Psoas muscle (tissue), 8 donors: ENCODE data around the gene RYR2. TPM values are rescaled to one million over a fixed set of nuclear protein-coding genes. Genes with fewer than 3 reads are reported as not detected.

ENCODE experiments used
- ATAC-seq, 4 donors: fragments of 200-7000 bp; cut with Tn5 transposase; one replicate each; pipeline ENCODE4 v1.9.1; 2020; ENCODE audit warnings: moderate library complexity in 3 of 4, mild to moderate bottlenecking in 2 of 4
- DNase-seq, 2 donors: peaks; one replicate each; pipeline ENCODE4 v3.0.0-alpha.2; 2020
- H3K27ac ChIP-seq: fragments of 200-600 bp; one replicate; pipeline ENCODE4 v1.8.0; 2022
- H3K27me3 ChIP-seq, 3 donors: fragments of 200-600 bp in 1 of 3; one replicate each; pipeline versions ENCODE4 v1.6.1 to v1.8.0; 2013 to 2022; ENCODE audit warnings: low read length in 2 of 3, mild to moderate bottlenecking in 2 of 3, moderate library complexity in 1 of 3; ENCODE audit not compliant: insufficient read depth in 3 of 3
- H3K36me3 ChIP-seq, 2 donors: fragments of 200-600 bp in 1 of 2; one replicate each; pipeline versions ENCODE4 v1.6.1 to v1.8.0; 2013 to 2022; ENCODE audit warnings: low read depth in 1 of 2, mild to moderate bottlenecking in 1 of 2, moderate library complexity in 1 of 2; ENCODE audit not compliant: insufficient read depth in 1 of 2
- H3K4me1 ChIP-seq: fragments of 200-600 bp; one replicate; pipeline ENCODE4 v1.8.0; 2022
- H3K4me3 ChIP-seq: fragments of 200-600 bp; one replicate; pipeline ENCODE4 v1.8.0; 2022; ENCODE audit warnings: mild to moderate bottlenecking
- H3K9me3 ChIP-seq: fragments of 200-600 bp; one replicate; pipeline ENCODE4 v1.8.0; 2022
- WGBS, 3 donors: extraction: QIAGEN DNeasy Blood & Tissue Kit; methylation state at CpG; one replicate each; pipeline versions ENCODE4 v1.1.6 to v1.1.7; 2013; 5-methylcytosine and 5-hydroxymethylcytosine counted together
- intact Hi-C, 2 donors: fragments of 100-400 bp; cut with DNase I; formaldehyde crosslinking; loops; one replicate each; pipeline versions ENCODE4 v1.11.0 to v1.14.2; 2022
- polyA plus RNA-seq, 3 donors: library from polyadenylated mRNA; stranded (reverse); fragments of 200-250 nt; gene quantifications; one replicate each; pipeline ENCODE4 v1.2.3, GENCODE V29; 2013
- total RNA-seq, 4 donors: library from RNA; stranded (reverse); fragmentation: NEBNext Ultra II Directional in 2 of 4; extraction: Animal tissue kit (Norgen Biotek cat#: 25700) in 2 of 4; gene quantifications; one replicate each; pipeline versions ENCODE4 v1.2.1 to v1.2.4, GENCODE V29; 2021 to 2023
- TF ChIP-seq, protein P1 (sequence below): fragments of 200-600 bp; IDR thresholded peaks from one replicate; pipeline ENCODE4 v1.8.0; 2022; ENCODE audit warnings: antibody characterized with exemption
- donor health status: healthy with polysubstance abuse.
- donor health status: DM: no; HTN: no; CAD: no; lungs with moderate emphysema.
- donor health status: Bipolar disorder and iron deficiency.
- donor health status: healthy.
- donor health status: DM: yes; HTN: yes; CAD: no.
- donor health status: DM: no; HTN: no; CAD: no.
- donor health status: DM: no; HTN: no; CAD: no.
- donor health status: DM: yes; HTN: yes; CAD: no.

RYR2 gene
- total and polyA plus RNA-seq, 7 donors = 0.06 to 0.48 (median 0.25) TPM

DNA sequence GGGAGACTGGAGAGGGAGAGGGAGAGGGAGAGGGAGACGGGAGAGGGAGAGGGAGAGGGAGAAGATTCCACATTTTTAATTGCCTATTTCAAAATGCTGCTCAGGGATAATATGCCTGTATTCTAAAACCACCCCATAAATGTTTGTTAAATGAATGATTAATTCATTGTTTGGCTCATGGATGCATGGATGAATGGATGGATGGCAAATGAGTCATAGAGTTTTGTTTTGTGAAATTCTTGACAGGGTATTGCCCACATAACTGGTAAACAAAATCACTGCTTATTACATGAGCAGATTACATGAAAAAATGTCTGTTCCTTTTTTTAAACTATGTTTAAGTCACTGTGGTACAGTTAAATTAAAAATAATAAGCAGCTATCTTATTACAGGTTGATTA is 628.3 kb downstream of the RYR2 start:
- H3K36me3 ChIP-seq = no peaks in the 10 kb centered on the region
- ATAC-seq = no peak
- no peak overlapping the region for H3K27ac ChIP-seq
- no peak for DNase-seq
- intact Hi-C loops = no loop called here
- H3K4me1 ChIP-seq = no peaks in the 10 kb centered on the region
- H3K9me3 ChIP-seq = no peaks in the 10 kb centered on the region
- TF ChIP-seq, protein P1, sequence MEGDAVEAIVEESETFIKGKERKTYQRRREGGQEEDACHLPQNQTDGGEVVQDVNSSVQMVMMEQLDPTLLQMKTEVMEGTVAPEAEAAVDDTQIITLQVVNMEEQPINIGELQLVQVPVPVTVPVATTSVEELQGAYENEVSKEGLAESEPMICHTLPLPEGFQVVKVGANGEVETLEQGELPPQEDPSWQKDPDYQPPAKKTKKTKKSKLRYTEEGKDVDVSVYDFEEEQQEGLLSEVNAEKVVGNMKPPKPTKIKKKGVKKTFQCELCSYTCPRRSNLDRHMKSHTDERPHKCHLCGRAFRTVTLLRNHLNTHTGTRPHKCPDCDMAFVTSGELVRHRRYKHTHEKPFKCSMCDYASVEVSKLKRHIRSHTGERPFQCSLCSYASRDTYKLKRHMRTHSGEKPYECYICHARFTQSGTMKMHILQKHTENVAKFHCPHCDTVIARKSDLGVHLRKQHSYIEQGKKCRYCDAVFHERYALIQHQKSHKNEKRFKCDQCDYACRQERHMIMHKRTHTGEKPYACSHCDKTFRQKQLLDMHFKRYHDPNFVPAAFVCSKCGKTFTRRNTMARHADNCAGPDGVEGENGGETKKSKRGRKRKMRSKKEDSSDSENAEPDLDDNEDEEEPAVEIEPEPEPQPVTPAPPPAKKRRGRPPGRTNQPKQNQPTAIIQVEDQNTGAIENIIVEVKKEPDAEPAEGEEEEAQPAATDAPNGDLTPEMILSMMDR = no peak
- H3K4me3 ChIP-seq = no peak overlapping the region
- 63 to 71% methylated on average over 1 of the region's 1 CpG; no CpG with 5 or more reads in 1 of the 3 donors for WGBS, 3 donors
- no peaks in the 10 kb centered on the region for H3K27me3 ChIP-seq

DNA sequence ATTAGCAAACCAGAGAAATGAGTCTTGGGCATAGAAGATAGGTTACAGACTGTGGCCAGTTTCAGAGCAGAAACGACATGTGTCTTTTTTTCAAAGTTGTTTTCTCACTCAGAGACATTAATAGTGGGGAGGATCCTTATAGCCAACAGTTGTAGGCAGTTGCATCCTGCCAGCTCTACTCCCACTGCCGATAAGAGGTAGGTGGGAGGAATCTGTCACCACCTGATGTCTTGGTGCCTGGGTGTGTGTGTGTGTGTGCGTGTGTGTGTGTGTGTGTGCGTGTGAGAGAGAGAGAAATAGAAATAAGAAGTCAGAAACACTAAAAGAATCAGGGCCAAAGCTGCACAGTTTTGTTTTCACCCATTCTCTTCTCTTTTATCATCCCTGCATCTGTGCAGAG is 629.3 kb downstream of the RYR2 start:
- ATAC-seq = no peak

DNA sequence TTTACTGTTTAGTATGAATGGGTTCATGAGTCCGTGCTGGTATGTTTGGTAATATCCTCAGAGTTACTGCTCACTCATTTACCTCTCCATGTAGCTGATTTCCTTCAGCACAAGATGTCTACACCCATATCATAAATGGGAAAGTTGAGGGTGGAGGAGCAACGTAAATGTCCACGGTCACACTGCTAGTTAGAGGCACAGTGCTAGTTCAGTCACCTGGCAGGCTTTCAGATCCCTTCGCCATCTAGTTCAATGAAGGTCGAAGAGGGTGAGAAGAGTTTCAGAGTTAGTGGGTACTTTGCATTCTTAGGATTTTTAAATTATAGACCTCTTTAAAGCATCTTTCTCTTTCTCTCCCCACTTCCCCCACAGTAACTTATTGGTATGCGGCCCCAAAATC is 630.0 kb downstream of the RYR2 start:
- no peaks in the 10 kb centered on the region for H3K9me3 ChIP-seq
- H3K4me1 ChIP-seq = no peaks in the 10 kb centered on the region
- intact Hi-C loops = no loop called here
- H3K36me3 ChIP-seq = no peaks in the 10 kb centered on the region
- DNase-seq (no peak), ATAC-seq (no peak)
- H3K4me3 ChIP-seq = no peak overlapping the region
- TF ChIP-seq, protein P1 = no peak
- no peak overlapping the region for H3K27ac ChIP-seq
- H3K27me3 ChIP-seq = no peaks in the 10 kb centered on the region
- 83 to 89% (median 83%) methylated on average over 6 of the region's 6 CpGs for WGBS, 3 donors

More for the DNA sequence above, 629.3 kb downstream of the RYR2 start:
- H3K36me3 ChIP-seq = no peaks in the 10 kb centered on the region
- WGBS, 3 donors = 69 to 78% (median 77%) methylated on average over 4 of the region's 4 CpGs
- no peaks in the 10 kb centered on the region for H3K9me3 ChIP-seq
- no peak overlapping the region for H3K4me3 ChIP-seq
- intact Hi-C loops = no loop called here
- no peaks in the 10 kb centered on the region for H3K27me3 ChIP-seq
- no peak for DNase-seq
- H3K4me1 ChIP-seq = no peaks in the 10 kb centered on the region
- H3K27ac ChIP-seq = no peak overlapping the region
- TF ChIP-seq, protein P1 = no peak

DNA sequence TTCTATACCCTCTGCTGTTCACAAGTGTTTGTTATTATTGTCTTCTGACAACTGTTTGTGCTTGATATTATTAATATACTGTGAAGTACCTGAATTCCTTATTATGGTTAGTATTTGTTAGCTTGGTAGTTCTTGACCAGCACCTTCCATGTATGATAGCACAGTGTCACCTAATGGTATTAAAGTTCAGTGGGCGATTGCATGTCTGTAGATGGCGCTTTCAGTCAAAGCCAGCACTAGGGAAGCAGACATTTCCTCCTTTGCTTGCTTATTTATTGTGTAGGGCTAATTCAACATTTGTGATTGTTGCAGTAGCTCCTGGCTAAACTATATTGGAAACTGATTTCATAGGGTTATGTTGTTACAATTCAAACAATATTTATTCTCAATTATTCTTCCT is 630.8 kb downstream of the RYR2 start:
- DNase-seq = no peak
- no peak overlapping the region for H3K4me3 ChIP-seq
- H3K27me3 ChIP-seq = no peaks in the 10 kb centered on the region
- no peaks in the 10 kb centered on the region for H3K9me3 ChIP-seq
- intact Hi-C loops = no loop called here
- H3K27ac ChIP-seq = no peak overlapping the region
- ATAC-seq = no peak
- TF ChIP-seq, protein P1 = no peak
- 53 to 60% (median 58%) methylated on average over 2 of the region's 2 CpGs for WGBS, 3 donors
- no peaks in the 10 kb centered on the region for H3K4me1 ChIP-seq
- H3K36me3 ChIP-seq = no peaks in the 10 kb centered on the region

DNA sequence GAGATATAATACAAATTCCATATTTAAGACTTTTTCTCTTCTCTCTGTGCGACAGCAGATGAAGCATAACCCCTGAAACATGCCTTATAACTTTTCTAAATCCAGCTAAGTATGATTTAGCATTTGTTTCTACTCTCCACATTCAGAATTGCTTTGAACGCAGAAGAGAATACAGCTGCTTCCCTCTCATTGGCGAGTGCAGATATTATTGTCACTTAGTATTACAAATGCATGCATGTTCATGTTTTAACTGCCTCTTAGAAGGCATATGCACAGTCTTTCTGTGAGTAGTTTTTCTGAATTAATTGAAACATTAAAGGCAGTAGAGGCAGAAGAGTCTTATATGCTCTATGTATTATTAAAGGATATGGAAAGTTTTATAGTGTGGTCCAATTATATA is 631.6 kb downstream of the RYR2 start:
- no peak overlapping the region for H3K4me3 ChIP-seq
- DNase-seq (no peak), ATAC-seq (no peak)
- no peak overlapping the region for H3K27ac ChIP-seq
- H3K27me3 ChIP-seq = no peaks in the 10 kb centered on the region
- intact Hi-C loops = no loop called here
- 68 to 75% (median 70%) methylated on average over 3 of the region's 3 CpGs for WGBS, 3 donors
- H3K4me1 ChIP-seq = no peaks in the 10 kb centered on the region
- H3K36me3 ChIP-seq = no peaks in the 10 kb centered on the region
- TF ChIP-seq, protein P1 = no peak
- no peaks in the 10 kb centered on the region for H3K9me3 ChIP-seq
